ENCODE measurements around the gene DLX3. TPM values are rescaled to one million over a fixed set of nuclear protein-coding genes. Genes with fewer than 3 reads are reported as not detected.
A peak's percentile ranks its signal among the peaks of the same experiment; 100 is the strongest.

DLX3 gene
- total RNA-seq, 1 experiment from 2014 or later = 1.2 TPM

GRCh38 chr17:49992933-49993422 lies 2.0 kb downstream of the DLX3 start:
- Histone ChIP-seq H3K9me3 (ENCODE audit: insufficient read depth, low read depth) (no peaks in the 10 kb centered on the region), H3F3A (ENCODE audit: insufficient read depth, low read depth) (peaks cover 14% of the 10 kb centered on the region), H3K79me2 (ENCODE audit: low read depth) (peaks cover 6% of the 10 kb centered on the region; the same call in 1 of the 2 replicates), H2AFZ (peak overlapping the region; percentile 71; the same call in 1 of the 2 replicates), H4K20me1 (ENCODE audit: insufficient read depth) (no peaks in the 10 kb centered on the region), H3K4me3 (peak overlapping the region; percentile 63), H3K4me1 (replicated peaks; ENCODE audit: insufficient read depth) (peaks cover 36% of the 10 kb centered on the region), H3K27ac (no peak overlapping the region), H3K36me3 (ENCODE audit: low read depth) (no peaks in the 10 kb centered on the region), H3K9me2 (ENCODE audit: insufficient read depth) (no peaks in the 10 kb centered on the region), H3K4me2 (peak overlapping the region; percentile 94), H3K27me3 (ENCODE audit: insufficient read depth, low read depth) (peaks cover 7% of the 10 kb centered on the region; the same call in 1 of the 2 replicates)
- DNase-seq = no peak
- no peak for TF ChIP-seq EZH2 (IDR thresholded peaks at IDR 0.05; ENCODE audit: low read depth)
- TF ChIP-seq, protein P1, sequence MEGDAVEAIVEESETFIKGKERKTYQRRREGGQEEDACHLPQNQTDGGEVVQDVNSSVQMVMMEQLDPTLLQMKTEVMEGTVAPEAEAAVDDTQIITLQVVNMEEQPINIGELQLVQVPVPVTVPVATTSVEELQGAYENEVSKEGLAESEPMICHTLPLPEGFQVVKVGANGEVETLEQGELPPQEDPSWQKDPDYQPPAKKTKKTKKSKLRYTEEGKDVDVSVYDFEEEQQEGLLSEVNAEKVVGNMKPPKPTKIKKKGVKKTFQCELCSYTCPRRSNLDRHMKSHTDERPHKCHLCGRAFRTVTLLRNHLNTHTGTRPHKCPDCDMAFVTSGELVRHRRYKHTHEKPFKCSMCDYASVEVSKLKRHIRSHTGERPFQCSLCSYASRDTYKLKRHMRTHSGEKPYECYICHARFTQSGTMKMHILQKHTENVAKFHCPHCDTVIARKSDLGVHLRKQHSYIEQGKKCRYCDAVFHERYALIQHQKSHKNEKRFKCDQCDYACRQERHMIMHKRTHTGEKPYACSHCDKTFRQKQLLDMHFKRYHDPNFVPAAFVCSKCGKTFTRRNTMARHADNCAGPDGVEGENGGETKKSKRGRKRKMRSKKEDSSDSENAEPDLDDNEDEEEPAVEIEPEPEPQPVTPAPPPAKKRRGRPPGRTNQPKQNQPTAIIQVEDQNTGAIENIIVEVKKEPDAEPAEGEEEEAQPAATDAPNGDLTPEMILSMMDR (conservative IDR thresholded peaks at IDR 0.05) = no peak
- BruUV-seq (replicated peaks) = no TSS peak
- intact Hi-C loops (cut with micrococcal nuclease; ENCODE audit: unreplicated experiment) = loop anchor here (10.0 kb wide), 1 partner anchor 578 kb away; the partner anchor contains the start of gene PHB1
- CTCF ChIA-PET = interaction anchor here (0.6 to 0.7 kb wide), 2 partner anchors 22 to 38 kb away, joined by 3 to 5 read pairs; no protein-coding TSS in a partner anchor
- POLR2A ChIA-PET (ENCODE audit: unreplicated experiment) = no interaction called here

GRCh38 chr17:49992191-49992932 lies 2.7 kb downstream of the DLX3 start:
- peaks cover 6% of the 10 kb centered on the region; the same call in 1 of the 2 replicates for H3K79me2 ChIP-seq (ENCODE audit: low read depth)
- H3K36me3 ChIP-seq (ENCODE audit: low read depth) = no peaks in the 10 kb centered on the region
- no peak for DNase-seq
- no peak overlapping the region for H3K27ac ChIP-seq
- peak overlapping the region; percentile 94 for H3K4me2 ChIP-seq
- TF ChIP-seq EZH2 (IDR thresholded peaks at IDR 0.05; ENCODE audit: low read depth) = no peak
- TF ChIP-seq, protein P1 (conservative IDR thresholded peaks at IDR 0.05) = no peak
- peak overlapping the region; percentile 63; the same call in 1 of the 2 replicates for H3K4me3 ChIP-seq
- no peaks in the 10 kb centered on the region for H3K9me3 ChIP-seq (ENCODE audit: insufficient read depth, low read depth)
- H3K4me1 ChIP-seq (replicated peaks; ENCODE audit: insufficient read depth) = peaks cover 32% of the 10 kb centered on the region
- no TSS peak for BruUV-seq (replicated peaks)
- H3K9me2 ChIP-seq (ENCODE audit: insufficient read depth) = no peaks in the 10 kb centered on the region
- no peaks in the 10 kb centered on the region for H4K20me1 ChIP-seq (ENCODE audit: insufficient read depth)
- H3F3A ChIP-seq (ENCODE audit: insufficient read depth, low read depth) = peaks cover 10% of the 10 kb centered on the region
- H2AFZ ChIP-seq = no peak overlapping the region
- POLR2A ChIA-PET (ENCODE audit: unreplicated experiment) = interaction anchor here (0.6 kb wide), 1 partner anchor 15 kb away, joined by 5 read pairs; no protein-coding TSS in a partner anchor
- H3K27me3 ChIP-seq (ENCODE audit: insufficient read depth, low read depth) = peaks cover 7% of the 10 kb centered on the region; the same call in 1 of the 2 replicates
- CTCF ChIA-PET = interaction anchor here (0.7 kb wide), 1 partner anchor 37 kb away, joined by 5 read pairs; no protein-coding TSS in a partner anchor
- intact Hi-C loops (cut with micrococcal nuclease; ENCODE audit: unreplicated experiment) = loop anchor here (10.0 kb wide), 1 partner anchor 578 kb away; the partner anchor contains the start of gene PHB1

DNA sequence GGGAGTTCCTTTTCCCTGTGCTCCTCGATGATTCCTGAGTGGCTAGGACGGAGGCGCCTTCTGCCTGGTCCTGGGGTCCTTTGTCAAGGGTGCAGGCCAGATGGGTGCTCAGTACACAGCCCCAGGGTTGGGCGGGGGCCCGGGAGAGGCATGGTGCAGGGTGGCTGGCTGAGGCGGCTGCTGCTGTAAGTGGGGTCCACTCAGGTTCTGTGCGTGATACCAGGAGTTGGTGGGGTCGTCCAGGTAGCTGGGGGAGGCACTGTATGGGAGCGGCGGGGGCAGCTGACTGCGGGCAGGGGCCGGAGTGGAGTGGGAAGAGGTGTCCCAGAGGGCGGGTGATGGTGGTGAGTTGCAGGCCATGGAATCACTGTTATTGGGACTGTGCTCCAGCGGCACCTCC lies 3.6 kb downstream of the DLX3 start:
- H2AFZ ChIP-seq = no peak overlapping the region
- no peak overlapping the region for H3K4me2 ChIP-seq
- no peak overlapping the region for H3K27ac ChIP-seq
- BruUV-seq (replicated peaks) = no TSS peak
- H3K27me3 ChIP-seq (ENCODE audit: insufficient read depth, low read depth) = peaks cover 7% of the 10 kb centered on the region; the same call in 1 of the 2 replicates
- peaks cover 28% of the 10 kb centered on the region for H3K4me1 ChIP-seq (replicated peaks; ENCODE audit: insufficient read depth)
- H3K9me3 ChIP-seq (ENCODE audit: insufficient read depth, low read depth) = no peaks in the 10 kb centered on the region
- peaks cover 6% of the 10 kb centered on the region; the same call in 1 of the 2 replicates for H3K79me2 ChIP-seq (ENCODE audit: low read depth)
- CTCF ChIA-PET = no interaction called here
- no peaks in the 10 kb centered on the region for H3K36me3 ChIP-seq (ENCODE audit: low read depth)
- no peaks in the 10 kb centered on the region for H4K20me1 ChIP-seq (ENCODE audit: insufficient read depth)
- no peaks in the 10 kb centered on the region for H3K9me2 ChIP-seq (ENCODE audit: insufficient read depth)
- no peak for TF ChIP-seq EZH2 (IDR thresholded peaks at IDR 0.05; ENCODE audit: low read depth)
- TF ChIP-seq, protein P1 (conservative IDR thresholded peaks at IDR 0.05) = no peak
- H3F3A ChIP-seq (ENCODE audit: insufficient read depth, low read depth) = peaks cover 8% of the 10 kb centered on the region; the same call in 1 of the 2 replicates
- DNase-seq = no peak
- POLR2A ChIA-PET (ENCODE audit: unreplicated experiment) = interaction anchor here (0.6 kb wide), 1 partner anchor 14 kb away, joined by 5 read pairs; no protein-coding TSS in a partner anchor
- no peak overlapping the region for H3K4me3 ChIP-seq
- intact Hi-C loops (cut with micrococcal nuclease; ENCODE audit: unreplicated experiment) = loop anchor here (10.0 kb wide), 1 partner anchor 577 kb away; the partner anchor contains the start of gene PHB1

All from PC-9 (cell line).